Esophagus (tissue), 2 donors: Measurements from ENCODE around the gene NFKBIE. TPM values are rescaled to one million over a fixed set of nuclear protein-coding genes. Genes with fewer than 3 reads are reported as not detected.

Experiments used
- H3K27ac ChIP-seq, 2 donors: one replicate each; pipeline ENCODE4 v1.5.1; 2013; ENCODE audit warnings: low read depth in 2 of 2, mild to moderate bottlenecking in 2 of 2, inconsistent platforms in 1 of 2, low read length in 1 of 2, moderate library complexity in 1 of 2
- H3K27me3 ChIP-seq, 2 donors: one replicate each; pipeline ENCODE4 v1.6.1; 2013; ENCODE audit warnings: low read length in 2 of 2, control low read depth in 1 of 2, mild to moderate bottlenecking in 1 of 2; ENCODE audit not compliant: insufficient read depth in 2 of 2, control insufficient read depth in 1 of 2
- H3K36me3 ChIP-seq, 2 donors: one replicate each; pipeline ENCODE4 v1.6.1; 2013; ENCODE audit warnings: low read length in 1 of 2; ENCODE audit not compliant: control insufficient read depth in 2 of 2, insufficient read depth in 2 of 2
- H3K4me1 ChIP-seq, 2 donors: one replicate each; pipeline ENCODE4 v1.6.1; 2013; ENCODE audit warnings: low read length in 1 of 2; ENCODE audit not compliant: control insufficient read depth in 2 of 2, insufficient read depth in 2 of 2
- H3K4me3 ChIP-seq, 2 donors: one replicate each; pipeline ENCODE4 v1.5.1; 2013; ENCODE audit warnings: low read length in 2 of 2, mild to moderate bottlenecking in 2 of 2, low read depth in 1 of 2, moderate library complexity in 1 of 2
- H3K9me3 ChIP-seq, 2 donors: one replicate each; pipeline ENCODE4 v1.6.1; 2013; ENCODE audit warnings: mild to moderate bottlenecking in 2 of 2, low read depth in 1 of 2, low read length in 1 of 2, moderate library complexity in 1 of 2; ENCODE audit not compliant: control insufficient read depth in 2 of 2, insufficient read depth in 1 of 2
- WGBS, 2 donors: extraction: QIAGEN DNeasy Blood & Tissue Kit; methylation state at CpG; one replicate each; pipeline ENCODE4 v1.1.7; 2013; 5-methylcytosine and 5-hydroxymethylcytosine counted together
- polyA plus RNA-seq, 2 donors: library from polyadenylated mRNA; stranded (reverse); fragments of 200-250 nt; gene quantifications; one replicate each; pipeline ENCODE4 v1.2.3, GENCODE V29; 2013
- donor health status: healthy with polysubstance abuse.
- donor health status: Bipolar disorder and iron deficiency.

Gene NFKBIE
- polyA plus RNA-seq, 2 donors, result 3.8 to 8.1 TPM

DNA sequence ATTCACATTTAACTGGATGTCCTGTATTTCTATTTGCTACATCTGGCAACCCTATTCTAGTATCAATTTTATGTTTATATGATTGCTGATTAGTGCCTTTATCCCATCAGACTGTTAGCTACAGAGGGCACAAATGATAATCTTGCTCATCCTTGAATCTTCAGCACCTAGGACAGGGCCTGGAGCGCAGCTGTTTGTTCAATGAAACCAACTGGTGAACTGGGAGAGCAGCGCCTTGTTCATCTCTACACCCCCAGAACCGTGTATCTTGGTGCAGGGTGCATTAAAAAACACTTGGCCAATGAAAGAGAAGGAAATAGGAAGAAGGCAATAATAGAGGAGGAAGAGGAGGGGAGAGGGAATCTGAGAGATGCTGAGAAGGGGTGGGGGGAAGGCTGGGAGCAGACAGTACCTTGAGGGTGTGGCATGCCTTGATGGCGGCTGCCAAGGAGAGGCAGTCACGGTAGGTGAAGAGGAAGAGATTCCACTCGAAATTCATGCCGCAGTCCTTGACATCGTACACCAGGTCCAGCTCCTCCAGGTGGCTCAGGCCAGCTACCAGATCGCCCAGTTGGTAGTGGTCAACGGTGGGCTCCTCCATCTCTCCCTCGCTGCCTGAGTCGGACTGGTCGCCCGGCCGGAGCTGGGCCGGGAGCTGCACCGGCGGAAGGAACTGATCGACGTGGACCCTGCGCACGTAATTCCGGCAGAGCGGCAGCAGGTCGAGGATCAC lies 20.4 kb upstream of the NFKBIE start:
- WGBS, 2 donors, result 75 to 82% methylated on average over 25 of the region's 25 CpGs
- H3K27ac ChIP-seq, result no peak overlapping the region
- H3K4me1 ChIP-seq, result peaks cover 0 to under 1% of the 10 kb centered on the region in 2 donors
- no peak overlapping the region for H3K4me3 ChIP-seq
- H3K36me3 ChIP-seq, result no peaks in the 10 kb centered on the region
- H3K9me3 ChIP-seq, result no peaks in the 10 kb centered on the region
- no peaks in the 10 kb centered on the region for H3K27me3 ChIP-seq

DNA sequence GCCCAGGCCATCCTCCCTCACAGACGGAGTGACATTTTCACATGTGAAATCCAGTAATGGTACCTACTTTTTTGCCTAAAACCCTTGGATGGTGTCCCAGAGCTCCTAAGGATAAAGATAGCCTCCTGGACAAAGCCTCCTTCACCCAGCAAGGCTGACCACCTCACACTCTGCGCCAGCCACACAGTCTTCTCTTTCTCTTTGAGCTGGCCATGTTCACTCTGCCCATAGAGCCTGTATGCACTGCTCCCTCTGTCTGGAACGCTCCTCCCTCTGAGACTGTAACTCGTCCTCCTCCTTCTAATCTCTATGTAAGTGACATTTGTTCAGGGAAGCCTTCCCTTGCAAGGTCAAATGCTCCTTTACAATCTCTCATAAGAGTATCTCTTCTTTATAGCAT lies 19.5 kb upstream of the NFKBIE start:
- Histone ChIP-seq H3K4me1 (no peaks in the 10 kb centered on the region), H3K27ac (no peak overlapping the region), H3K9me3 (no peaks in the 10 kb centered on the region), H3K4me3 (no peak overlapping the region), H3K27me3 (no peaks in the 10 kb centered on the region), H3K36me3 (no peaks in the 10 kb centered on the region)
- 59 to 71% methylated on average over 4 of the region's 4 CpGs for WGBS, 2 donors

DNA sequence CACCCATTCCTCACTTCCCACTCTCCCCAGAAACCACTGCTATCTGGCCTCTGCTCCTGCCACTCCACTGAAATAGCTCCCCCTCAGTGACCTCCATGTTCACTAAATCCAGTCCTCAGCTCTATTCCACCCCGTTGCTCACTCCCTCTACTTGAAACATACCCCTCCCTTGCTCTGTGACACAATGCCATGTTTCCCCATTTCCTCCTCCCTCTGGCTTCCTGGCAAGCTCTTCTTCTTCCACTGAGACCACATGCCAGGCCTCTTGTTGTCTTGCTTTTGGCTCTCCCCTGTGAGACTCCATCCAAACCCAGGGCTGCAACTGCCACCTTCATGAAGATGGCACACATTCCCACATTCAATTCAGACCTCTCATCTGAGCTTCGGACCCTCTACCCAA lies 18.8 kb upstream of the NFKBIE start:
- 48 to 50% methylated on average over 2 of the region's 2 CpGs for WGBS, 2 donors
- H3K27me3 ChIP-seq, result no peaks in the 10 kb centered on the region
- no peak overlapping the region for H3K4me3 ChIP-seq

GRCh38 chr6:44278774-44279697 lies 13.7 kb upstream of the NFKBIE start:
- H3K4me1 ChIP-seq, result peaks cover 0 to 6% of the 10 kb centered on the region in 2 donors
- no peak overlapping the region for H3K27ac ChIP-seq
- peaks cover 5 to 6% of the 10 kb centered on the region in 2 donors for H3K27me3 ChIP-seq
- 65 to 68% methylated on average over 9 of the region's 9 CpGs for WGBS, 2 donors
- no peak overlapping the region for H3K4me3 ChIP-seq
- no peaks in the 10 kb centered on the region for H3K9me3 ChIP-seq
- no peaks in the 10 kb centered on the region for H3K36me3 ChIP-seq

More for the DNA sequence above, 18.8 kb upstream of the NFKBIE start:
- H3K9me3 ChIP-seq, result no peaks in the 10 kb centered on the region
- no peak overlapping the region for H3K27ac ChIP-seq
- no peaks in the 10 kb centered on the region for H3K36me3 ChIP-seq
- no peaks in the 10 kb centered on the region for H3K4me1 ChIP-seq

DNA sequence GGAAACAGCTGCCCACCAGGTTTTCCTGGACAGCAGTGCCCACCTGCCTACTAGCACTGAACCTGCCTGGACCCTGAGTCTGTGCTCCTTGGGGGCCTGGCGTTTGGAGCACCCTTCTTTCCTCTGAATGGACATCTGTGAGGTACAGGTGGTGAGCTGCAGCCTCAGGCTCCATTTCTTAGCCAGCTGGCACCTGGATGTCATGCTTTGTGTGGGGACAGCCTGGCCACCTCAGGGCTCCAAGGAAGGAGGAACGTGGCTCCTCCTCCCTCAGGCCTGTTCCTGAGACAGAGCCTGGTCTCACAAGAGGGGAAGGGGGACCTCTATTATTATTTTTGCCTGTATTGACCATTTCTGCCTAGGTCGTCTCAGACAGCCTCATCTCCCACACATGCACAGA lies 13.0 kb upstream of the NFKBIE start:
- peaks cover 5 to 6% of the 10 kb centered on the region in 2 donors for H3K27me3 ChIP-seq
- no peak overlapping the region for H3K4me3 ChIP-seq
- H3K27ac ChIP-seq, result no peak overlapping the region
- H3K4me1 ChIP-seq, result peaks cover 0 to 6% of the 10 kb centered on the region in 2 donors
- no peaks in the 10 kb centered on the region for H3K36me3 ChIP-seq
- no peaks in the 10 kb centered on the region for H3K9me3 ChIP-seq
- 60 to 65% methylated on average over 3 of the region's 3 CpGs for WGBS, 2 donors

DNA sequence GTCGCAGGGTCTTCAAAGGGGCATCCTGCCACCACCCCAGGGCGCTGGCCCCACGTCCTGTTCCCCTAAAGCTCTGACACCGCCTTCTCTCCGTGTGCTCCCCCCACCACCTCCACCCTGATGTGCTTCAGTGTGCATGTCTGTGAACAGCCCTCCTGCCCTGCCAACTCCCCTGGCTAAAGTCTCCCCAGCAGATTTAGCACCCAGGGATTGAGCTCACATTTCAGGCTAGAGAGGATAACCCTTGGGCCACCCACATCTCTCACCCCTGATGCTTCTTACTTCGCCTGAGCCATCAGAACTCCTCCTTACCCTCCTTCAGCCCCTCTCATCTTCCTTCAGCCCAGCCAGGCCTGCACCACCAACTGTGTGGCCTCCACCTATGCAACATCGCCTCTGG lies 12.4 kb upstream of the NFKBIE start:
- 81 to 85% methylated on average over 7 of the region's 7 CpGs for WGBS, 2 donors
- Histone ChIP-seq H3K27ac (no peak overlapping the region), H3K9me3 (no peaks in the 10 kb centered on the region), H3K36me3 (no peaks in the 10 kb centered on the region), H3K4me1 (peaks cover 0 to 6% of the 10 kb centered on the region in 2 donors), H3K27me3 (peaks cover 5 to 6% of the 10 kb centered on the region in 2 donors), H3K4me3 (no peak overlapping the region)

- Histone ChIP-seq H3K27ac (no peak overlapping the region), H3K9me3 (no peaks in the 10 kb centered on the region), H3K4me3 (no peak overlapping the region), H3K36me3 (no peaks in the 10 kb centered on the region), H3K4me1 (peaks cover 0 to 6% of the 10 kb centered on the region in 2 donors), H3K27me3 (peaks cover 6 to 7% of the 10 kb centered on the region in 2 donors)
- 78 to 80% methylated on average over 23 of the region's 23 CpGs for WGBS, 2 donors
Measured at GRCh38 chr6:44276667-44277640, 11.6 kb upstream of the NFKBIE start.

- Histone ChIP-seq H3K27me3 (peaks cover 6 to 10% of the 10 kb centered on the region in 2 donors), H3K36me3 (no peaks in the 10 kb centered on the region), H3K27ac (no peak overlapping the region), H3K9me3 (no peaks in the 10 kb centered on the region), H3K4me3 (peak overlapping the region; percentile 17 to 23), H3K4me1 (peaks cover 0 to 6% of the 10 kb centered on the region in 2 donors)
- 10 to 13% methylated on average over 96 to 109 of the region's 109 CpGs for WGBS, 2 donors
Measured at GRCh38 chr6:44275749-44276648, 10.6 kb upstream of the NFKBIE start.
